SK-N-SH (cell line): ENCODE results near the gene ZNF579.

Experiments
- CHD2 ChIP-seq: fragments of 150-350 bp; IDR thresholded peaks from 2 replicates; pipeline ENCODE4 v1.6.1; 2018; ENCODE audit warnings: low read length; ENCODE audit not compliant: partially characterized antibody
- CTCF ChIP-seq: fragments of 200-600 bp; sonication (generic); IDR thresholded peaks from 2 replicates; pipeline ENCODE4 v1.6.1; 2017; ENCODE audit warnings: antibody characterized with exemption, mild to moderate bottlenecking, moderate library complexity
- EZH2phosphoT487 ChIP-seq: fragments of 200-600 bp; sonication (generic); IDR thresholded peaks from 2 replicates; pipeline ENCODE4 v1.6.1; 2017; ENCODE audit warnings: low read depth, mixed run types, mild to moderate bottlenecking, antibody characterized with exemption, moderate library complexity, borderline replicate concordance
- MAX ChIP-seq: IDR thresholded peaks from 2 replicates; pipeline ENCODE4 v1.4.0; 2012; ENCODE audit warnings: low read depth
- MXI1 ChIP-seq: IDR thresholded peaks from 2 replicates; pipeline ENCODE4 v1.6.1; 2012; ENCODE audit warnings: mild to moderate bottlenecking, low read depth, low read length, improper control_type of control experiment
- NRF1 ChIP-seq: IDR thresholded peaks from 2 replicates; pipeline ENCODE4 v1.6.1; 2012; ENCODE audit warnings: low read depth, mild to moderate bottlenecking, low read length
- PBX3 ChIP-seq: IDR thresholded peaks from 2 replicates; pipeline ENCODE4; 2012
- POLR2AphosphoS5 ChIP-seq: IDR thresholded peaks from 2 replicates; pipeline ENCODE4 v1.6.1; 2012; ENCODE audit warnings: low read depth, low read length
- RXRA ChIP-seq: IDR thresholded peaks from 2 replicates; pipeline ENCODE4 v1.4.0; 2012; ENCODE audit warnings: low read depth, mild to moderate bottlenecking, borderline replicate concordance
- TCF12 ChIP-seq: IDR thresholded peaks from 2 replicates; pipeline ENCODE4 v1.4.0; 2012

- TF ChIP-seq NRF1 = no peak
- no peak for TF ChIP-seq CTCF
- TF ChIP-seq POLR2AphosphoS5 = 0 out of 2 replicates have a peak, but pooled peaks have one; percentile 15
- TF ChIP-seq RXRA = no peak
- no peak for TF ChIP-seq MAX
- TF ChIP-seq MXI1 = no peak
- TF ChIP-seq TCF12 = no peak
- no peak for TF ChIP-seq CHD2
- TF ChIP-seq EZH2phosphoT487 = no peak
- TF ChIP-seq PBX3 = no peak
These were observed 18.2 kb upstream of the ZNF579 start for GRCh38 chr19:55598719-55599467.
